GM21381 (cell line): ENCODE measurements around the gene GIGYF2.

Experiments
- ATAC-seq: cut with Tn5 transposase; IDR thresholded peaks from one replicate; pipeline ENCODE4 v1.9.1; 2021; ENCODE audit warnings: mild to moderate bottlenecking, moderate library complexity; ENCODE audit not compliant: unreplicated experiment

Gene GIGYF2

DNA sequence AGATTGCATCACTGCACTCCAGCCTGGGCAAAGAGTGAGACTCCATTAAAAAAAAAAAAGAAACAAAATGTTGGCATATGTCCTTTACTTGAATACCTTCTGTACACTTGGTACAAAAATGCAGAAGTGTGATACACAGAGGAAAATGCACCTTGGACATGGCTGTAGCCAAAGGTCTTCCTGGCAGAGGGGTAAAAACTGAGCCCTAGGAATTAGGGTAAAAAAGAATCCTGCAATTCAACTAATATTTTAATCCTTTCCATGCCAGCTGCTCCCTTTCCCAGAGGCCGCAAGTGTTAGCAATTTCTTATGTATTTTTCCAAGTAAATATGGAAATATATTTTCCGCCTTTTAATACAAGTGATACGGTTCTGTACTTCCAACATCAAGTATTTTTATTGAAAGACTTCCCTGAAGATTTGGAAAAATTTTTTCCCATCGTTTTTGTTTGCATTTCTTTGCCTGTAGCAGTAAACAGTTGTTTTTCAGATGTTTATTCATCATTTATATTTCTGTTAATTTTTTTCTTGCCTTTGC is 53.1 kb downstream of the GIGYF2 start:
- no peak for ATAC-seq

DNA sequence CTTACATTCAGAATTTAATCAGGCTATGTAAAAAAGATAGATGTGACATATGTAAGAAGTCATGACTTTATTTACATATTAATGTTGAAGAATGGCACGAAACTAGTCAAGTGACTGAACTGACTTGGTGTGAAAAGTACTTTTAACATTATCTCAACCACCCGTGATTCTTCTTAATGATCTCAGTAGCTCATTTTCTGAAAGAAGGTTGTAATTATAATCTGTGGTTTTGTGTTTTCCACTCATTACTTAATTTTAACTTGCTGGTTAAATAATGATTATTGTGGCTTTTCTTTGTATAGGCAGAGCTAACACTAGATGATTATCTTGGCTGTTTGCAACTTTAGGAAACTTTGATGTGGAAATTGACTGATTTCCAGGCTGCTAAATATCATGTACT is 60.8 kb downstream of the GIGYF2 start:
- ATAC-seq = no peak

DNA sequence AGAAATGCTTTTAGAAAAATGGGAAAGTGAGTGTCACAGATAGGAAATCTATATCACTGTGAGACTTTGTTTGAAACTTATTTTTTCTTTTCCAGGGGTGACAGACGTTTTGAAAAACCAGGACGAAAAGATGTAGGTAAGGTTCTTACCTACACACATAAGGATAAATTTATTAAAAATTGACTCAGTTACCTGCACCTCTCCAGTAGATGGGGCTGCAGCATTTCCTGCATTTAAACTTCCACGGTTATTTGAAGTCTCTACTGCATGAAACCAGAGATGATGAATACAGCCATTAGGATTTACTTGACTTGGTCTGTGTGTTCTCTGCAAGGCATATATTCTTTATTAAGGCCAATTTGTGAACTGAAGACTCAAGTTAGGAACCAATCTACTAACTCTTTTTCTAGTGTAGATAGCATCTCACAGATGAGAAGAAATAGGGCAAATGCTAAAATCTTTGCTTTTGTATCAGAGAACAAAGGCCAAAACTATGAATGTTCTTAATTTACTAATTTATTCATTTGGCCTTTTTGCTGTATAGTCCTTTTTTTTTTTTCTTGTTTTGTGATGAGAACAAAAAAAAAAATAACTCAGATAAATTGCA is 64.3 kb downstream of the GIGYF2 start:
- no peak for ATAC-seq

DNA sequence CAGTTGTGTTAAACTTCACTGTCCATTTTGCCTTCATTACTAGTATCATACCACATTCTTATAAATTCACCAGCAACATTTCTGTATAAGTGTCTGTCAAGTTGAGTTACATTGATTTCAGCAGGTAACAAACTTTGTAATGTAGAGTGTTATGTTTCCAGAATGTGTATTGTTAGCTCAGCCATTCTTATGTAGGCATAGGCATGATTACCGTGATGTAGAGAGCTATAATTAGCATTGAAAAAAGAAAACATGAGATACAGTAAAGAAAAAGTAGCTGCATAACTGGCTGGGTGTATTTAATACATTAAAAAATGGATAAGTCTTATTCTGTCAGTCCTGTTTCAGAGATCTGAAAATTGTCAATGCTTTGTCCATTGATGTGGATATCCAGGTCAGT is 70.7 kb downstream of the GIGYF2 start:
- no peak for ATAC-seq

DNA sequence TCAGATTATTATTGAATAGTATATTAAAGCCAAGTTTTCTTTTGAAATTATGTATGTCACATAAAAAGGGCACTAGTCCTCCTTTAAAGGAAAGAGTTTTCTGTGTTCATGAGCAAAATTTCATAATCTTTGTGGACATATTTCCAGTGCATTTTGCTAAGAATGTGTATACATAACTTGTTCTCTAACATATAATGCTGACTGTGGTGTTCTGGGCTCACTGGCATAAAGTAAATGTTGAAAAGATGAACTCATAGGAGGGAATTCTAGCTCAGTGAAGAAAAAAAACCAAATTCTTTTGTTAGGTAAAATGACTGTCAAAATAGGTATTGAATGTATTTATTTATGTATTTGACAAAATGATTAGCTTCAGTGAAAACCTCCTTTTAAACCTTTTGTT is 73.1 kb downstream of the GIGYF2 start:
- no peak for ATAC-seq

DNA sequence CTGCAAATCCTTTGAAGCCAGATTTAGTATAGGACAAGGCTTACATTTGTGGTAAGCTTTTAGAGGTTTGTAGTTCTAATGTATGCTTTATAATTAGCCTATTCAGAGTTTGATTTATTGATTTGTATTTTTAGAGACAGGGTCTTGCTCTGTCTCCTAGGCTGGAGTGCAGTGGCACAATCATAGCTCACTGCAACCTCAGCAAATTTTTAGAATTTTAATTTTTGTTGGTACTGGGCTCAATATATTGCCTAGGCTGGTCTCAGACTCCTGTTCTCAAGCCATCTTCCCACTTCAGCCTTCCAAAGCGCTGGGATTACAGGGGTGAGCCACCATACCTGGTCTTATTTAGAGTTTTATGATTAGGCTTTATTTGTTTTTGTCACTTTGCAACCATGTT is 74.7 kb downstream of the GIGYF2 start:
- no peak for ATAC-seq

DNA sequence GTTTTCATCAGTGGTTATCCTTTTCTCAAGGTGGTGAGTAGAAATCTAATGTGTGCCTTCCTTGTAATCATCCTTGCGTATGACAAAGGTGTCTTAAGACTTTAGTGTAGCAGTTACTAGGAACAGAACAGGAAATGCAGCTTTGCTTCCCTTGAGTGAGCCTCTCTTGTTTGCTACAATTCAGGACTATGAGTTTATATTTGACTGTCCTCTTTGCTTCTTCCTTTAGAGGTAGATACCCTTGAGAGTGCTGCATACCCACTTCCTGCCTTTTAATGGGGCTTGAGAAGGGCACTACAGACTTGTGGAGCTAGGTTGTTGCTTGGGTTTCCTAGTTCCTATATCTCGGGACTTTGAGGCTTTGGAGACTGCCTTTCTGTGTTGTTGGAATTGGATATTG is 75.4 kb downstream of the GIGYF2 start:
- ATAC-seq = peak; percentile 44

DNA sequence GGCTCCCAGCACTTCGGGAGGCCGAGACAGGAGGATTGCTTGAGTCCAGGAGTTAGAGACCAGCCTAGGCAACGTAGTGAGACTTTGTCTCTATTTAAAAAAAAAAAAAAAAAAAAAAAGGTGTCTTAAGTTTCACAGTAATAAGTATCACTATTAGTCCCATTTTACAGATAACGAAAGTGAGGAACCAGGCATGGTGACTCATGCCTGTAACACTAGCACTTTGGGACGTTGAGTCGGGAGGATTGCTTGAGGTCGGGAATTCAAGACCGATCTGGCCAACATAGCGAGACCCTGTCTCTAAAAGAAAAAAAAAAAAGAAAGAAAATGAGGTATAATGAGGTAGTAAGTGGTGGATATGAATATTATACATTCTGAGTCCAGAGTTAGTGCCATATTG is 76.7 kb downstream of the GIGYF2 start:
- no peak for ATAC-seq

DNA sequence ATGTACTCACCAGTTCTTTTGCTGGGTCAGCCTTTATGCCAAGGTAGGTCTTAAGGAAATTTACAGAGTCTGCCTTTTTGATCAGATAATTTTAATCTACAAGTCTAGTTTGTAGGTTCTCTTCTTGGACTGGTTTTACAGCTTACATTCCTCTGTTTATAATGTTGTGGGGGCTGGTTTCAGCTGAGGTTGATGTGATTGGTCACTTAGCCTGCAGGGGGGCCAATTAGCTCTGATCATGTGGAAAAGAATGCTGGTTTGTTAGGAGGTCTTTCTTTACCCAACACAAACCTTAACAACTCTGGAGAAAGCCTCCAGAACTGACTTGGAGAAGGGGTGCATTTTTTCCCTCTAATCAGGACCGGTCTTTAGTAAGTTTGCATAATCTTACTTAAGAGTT is 79.3 kb downstream of the GIGYF2 start, which contains the start of gene KCNJ13:
Gene KCNJ13 (minus strand): TSS at position 131 of the 400 bp plus-strand sequence. CDS start 5,203 bp downstream, outside the sequence.
- no peak for ATAC-seq

DNA sequence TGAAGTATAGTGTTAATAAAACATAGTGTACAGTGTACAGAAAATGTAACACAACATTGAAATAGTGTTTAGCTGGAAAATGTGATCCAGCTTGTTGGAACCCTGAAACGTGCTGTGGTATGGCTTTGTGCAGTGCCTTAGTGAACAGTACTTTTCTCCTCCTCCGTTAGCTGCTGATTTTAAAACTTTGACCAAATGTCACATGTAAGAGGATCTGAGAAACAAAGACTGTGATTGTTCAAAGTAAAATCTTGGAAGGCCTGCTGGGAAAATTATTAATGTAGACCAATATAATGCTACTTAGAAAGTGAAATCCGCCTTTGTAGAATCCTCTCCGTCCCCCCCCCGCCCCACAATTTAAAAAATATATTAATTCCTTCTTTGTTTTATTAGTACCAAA is 80.1 kb downstream of the GIGYF2 start:
- no peak for ATAC-seq

DNA sequence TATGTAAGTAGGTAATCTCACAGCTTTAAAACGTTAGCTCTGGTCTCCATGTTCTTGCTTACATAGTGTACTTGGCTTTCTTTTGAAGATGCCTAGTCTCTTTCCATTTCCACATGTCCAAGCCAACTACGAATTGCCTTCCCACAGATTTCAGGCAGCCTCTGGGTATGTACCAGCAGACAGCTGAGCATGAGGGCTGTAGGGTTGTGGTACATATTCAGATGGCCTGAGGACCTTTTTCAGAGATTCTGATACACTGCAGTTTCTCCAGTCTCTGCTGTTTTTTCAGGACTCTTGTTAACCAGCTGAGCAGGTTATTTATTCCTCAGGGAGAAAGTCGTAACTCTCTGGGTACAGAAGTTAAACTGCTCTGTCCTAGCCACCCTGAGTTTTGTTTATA is 82.3 kb downstream of the GIGYF2 start:
- no peak for ATAC-seq

DNA sequence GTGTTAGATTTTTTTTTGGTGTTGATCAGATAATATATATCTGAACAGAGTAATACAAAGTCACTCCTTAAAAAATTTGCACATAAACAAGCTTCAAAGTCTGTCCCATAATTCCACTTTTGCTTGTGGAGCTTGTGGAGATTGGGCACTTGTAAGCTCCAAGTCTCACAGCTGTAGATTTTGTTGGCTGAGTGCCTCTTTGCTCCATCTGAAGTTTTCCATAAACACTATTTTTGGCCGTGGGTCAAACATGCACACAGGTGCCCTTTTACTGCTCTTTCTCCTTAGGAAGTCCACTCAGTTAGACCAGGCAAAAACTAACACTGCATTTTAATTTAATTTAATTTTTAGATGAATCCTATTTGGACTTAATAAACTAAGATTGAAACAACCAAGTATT is 82.8 kb downstream of the GIGYF2 start:
- ATAC-seq = no peak

DNA sequence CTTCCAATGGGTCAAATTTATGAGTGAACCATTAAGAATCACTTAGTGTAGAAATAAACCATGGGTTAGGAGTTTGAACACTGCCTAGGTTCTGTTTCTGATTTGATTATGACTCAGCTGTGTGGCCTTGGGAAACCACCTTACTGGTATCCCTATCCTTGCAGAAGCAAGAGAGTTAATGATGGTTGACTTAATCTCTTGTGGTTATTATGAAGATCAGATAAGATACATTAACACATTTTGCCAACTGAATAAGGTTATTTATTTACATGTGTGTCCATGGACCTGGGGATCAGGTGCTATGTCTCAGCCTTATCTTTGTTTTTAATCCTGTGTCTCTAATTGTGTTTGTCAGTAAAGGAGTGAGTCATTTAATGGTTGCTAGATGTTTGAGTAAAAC is 84.6 kb downstream of the GIGYF2 start:
- peak; percentile 91 for ATAC-seq

DNA sequence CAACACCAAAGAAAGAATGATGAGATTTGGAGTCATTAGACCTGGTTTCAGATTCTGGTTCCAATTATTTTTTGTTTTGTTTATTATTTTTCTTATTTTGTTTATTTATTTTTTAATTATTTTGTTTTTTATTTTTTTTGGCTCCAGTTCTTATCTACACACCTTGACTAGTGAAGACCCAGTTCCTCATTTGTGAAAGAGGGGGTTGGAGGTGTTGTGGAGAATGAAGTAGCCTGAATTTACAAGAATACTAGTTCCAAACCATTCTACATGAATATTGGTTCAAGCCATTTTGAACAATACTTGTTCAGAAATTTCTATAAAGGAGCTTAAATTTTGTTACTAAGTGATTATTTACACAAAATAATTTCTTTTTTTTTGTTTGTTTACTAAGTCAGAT is 86.1 kb downstream of the GIGYF2 start:
- no peak for ATAC-seq

DNA sequence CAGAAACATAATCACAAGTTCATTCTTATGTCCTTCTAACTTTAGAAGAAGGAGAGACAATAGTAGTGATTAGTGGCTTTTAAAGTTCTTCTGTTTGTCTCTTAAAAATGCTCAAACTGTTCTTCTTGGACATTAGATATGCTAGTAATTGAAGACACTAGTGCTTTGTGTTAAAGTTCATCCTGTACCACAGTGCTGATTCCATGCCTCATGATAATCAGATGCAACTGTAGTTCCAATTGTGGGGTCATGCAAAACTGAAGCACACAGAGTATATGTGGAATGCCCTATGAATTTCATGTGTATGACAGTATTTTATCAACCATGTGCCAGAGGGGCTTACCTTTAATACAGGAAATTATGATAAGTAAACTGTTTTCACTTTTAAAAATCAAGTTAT is 90.7 kb downstream of the GIGYF2 start:
- no peak for ATAC-seq

DNA sequence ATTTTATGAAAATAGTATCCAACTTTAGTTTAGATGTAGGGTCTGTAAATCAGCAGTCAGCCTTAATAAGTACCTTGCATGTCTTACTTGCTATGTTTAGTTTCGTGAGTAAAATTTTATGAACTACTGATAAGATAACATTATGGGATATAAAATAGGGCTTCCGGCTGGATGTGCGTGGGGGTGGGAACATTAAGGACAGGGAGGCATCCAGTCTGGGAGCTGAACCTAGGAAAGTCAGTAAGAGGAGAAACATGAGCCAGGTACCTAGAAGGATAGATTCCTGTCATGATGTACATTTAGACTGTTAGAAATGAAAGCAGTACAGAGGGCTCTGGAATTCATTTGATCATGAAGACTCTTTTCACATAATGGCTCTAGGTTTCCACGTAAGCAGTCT is 92.0 kb downstream of the GIGYF2 start:
- ATAC-seq = no peak

DNA sequence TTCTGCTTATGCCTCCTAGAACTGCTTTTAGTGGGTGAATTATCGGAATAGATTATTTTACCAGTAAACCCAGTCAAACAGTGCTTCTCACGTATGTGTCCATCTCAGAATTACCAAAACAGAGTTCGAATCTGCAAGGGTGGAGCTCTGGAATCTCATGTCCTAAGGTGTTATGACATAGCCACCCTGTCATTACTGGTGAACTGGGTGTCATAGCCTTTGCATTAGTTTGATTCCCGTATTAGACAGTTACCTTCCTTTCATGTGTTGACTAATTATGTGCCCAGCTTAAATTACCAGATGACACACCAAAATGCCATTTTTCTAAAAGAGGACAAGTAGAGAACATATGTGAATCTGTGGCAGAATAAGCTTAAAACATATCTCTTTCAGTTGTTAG is 94.4 kb downstream of the GIGYF2 start:
- no peak for ATAC-seq

DNA sequence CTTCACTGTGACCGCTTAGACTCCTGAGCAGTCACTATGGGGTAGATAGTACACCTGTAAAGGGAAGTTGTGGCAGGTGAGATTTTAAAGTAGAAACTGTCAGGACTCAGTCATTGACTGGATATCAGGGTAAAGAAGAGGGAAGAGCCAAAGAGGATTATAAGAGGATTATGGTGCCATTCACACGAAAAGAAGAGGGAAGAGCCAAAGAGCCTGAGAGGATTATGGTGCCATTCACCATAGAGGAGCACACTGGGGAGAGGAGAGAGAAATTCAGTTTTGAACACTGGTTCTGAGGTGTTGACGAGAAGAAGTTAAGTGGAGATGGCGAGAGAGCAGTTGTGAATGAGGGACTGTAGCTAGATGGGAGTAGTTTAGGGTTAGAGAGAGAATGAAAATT is 96.1 kb downstream of the GIGYF2 start:
- no peak for ATAC-seq

DNA sequence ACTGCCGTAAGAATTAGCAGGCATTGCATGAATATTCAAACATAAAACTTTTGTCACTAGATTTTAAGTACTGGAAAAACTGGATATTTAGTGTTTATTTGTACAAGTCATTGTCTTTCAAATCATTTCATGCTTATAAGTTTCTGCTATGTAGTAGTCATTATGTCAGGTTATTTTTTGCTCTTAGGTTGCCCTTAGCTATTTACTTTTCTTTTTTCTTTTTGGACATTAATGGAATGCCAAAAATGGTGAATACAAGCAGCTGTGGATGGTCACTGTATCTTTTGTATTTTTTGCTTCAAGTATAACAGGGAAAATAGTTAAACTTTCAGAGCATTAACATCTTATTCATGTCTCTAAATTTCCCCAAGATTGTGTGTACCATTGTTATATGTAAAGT is 97.8 kb downstream of the GIGYF2 start:
- no peak for ATAC-seq

DNA sequence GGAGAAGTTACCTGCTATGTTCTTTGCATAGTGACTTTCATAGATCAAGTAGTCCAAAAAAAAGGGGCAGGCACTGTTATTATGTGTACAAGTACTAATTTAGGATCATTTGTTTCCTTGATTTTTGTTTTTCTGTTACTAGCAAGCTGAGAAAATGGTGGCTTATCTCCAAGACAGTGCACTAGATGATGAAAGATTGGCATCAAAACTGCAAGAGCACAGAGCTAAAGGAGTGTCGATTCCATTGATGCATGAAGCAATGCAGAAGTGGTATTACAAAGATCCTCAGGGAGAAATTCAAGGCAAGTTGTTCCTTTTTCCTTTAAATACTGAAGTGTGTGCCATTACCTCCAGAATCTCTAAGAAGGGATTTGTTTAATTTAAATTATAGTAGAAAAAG is 98.8 kb downstream of the GIGYF2 start:
- ATAC-seq = no peak

DNA sequence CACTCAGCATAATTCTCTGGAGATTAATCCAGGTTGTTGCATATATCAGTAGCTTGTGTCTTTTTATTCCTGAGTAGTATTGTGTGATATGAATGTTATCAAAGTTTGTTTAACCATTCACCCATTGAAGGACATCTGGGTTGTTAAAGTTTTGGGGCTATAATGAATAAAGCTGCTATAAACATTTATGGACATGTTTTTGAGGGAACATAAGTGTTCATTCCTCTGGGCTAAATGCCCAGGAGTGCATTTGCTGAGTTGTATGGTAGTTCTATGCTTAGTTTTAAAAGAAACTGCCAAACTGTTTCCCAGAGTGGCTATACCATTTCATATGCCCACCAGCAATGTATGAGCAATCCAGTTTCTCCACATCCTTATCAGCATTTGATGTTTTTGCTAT is 101.1 kb downstream of the GIGYF2 start:
- ATAC-seq = no peak

DNA sequence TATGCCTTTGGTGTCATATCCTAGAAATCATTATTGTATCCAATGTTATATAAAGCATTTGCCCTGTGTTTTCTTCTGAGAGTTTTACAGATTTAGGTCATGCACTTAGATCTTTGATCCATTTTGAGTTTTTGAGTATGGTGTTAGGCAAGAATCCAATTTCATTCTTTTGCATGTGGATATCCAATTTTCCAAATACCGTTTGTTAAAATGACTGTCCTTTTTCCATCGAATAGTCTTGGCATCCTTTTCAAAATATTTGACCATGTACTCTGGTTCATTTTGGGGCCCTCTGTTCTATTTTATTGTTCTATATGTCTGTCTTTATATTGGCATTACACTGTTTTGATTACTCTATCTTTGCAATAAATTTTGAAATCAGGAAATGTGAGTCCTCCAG is 103.0 kb downstream of the GIGYF2 start:
- ATAC-seq = no peak

DNA sequence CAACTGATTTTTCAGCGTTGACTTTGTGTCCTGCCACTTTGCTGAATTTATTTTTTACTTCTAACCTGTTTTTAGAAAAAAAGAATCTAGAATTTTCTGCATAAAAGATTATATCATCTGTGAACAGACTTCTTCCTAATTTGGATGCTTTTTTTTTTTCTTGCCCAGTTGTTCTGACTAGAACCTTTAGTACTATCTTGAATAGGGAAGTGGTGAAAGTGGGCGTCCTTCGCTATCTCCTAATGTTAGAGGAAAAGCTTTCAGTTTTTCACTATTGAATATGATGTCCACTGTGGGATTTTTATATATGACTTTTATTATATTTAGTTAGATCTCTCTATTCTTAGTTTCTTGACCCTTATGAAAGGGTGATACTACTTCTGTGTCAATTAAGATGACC is 105.0 kb downstream of the GIGYF2 start:
- no peak for ATAC-seq
